Endothelial cell of umbilical vein (primary cell): ENCODE measurements around the gene LONRF2. TPM values are rescaled to one million over a fixed set of nuclear protein-coding genes. Genes with fewer than 3 reads are reported as not detected.

Experiments used
- BruUV-seq: library from RNA; stranded (reverse); fragments of 400-500 nt; replicated peaks from 2 replicates; lab custom pipeline; 2021; lab: Mats Ljungman, UMichigan
- CTCF ChIA-PET: fragments of 300-600, 350-600 bp; sonication (Branson Sonifier 250); formaldehyde crosslinking; loops from one replicate; lab custom pipeline; 2021; ENCODE audit warnings: antibody characterized with exemption, inconsistent platforms; lab: Charles Lee
- POLR2A ChIA-PET: fragments of 300-600, 350-600 bp; sonication (Branson Sonifier 250); formaldehyde crosslinking; loops from one replicate; lab custom pipeline; 2021; ENCODE audit warnings: antibody characterized with exemption, inconsistent platforms; lab: Charles Lee
- DNase-seq: peaks from one replicate; pipeline ENCODE4 v3.0.0-alpha.2; 2011; ENCODE audit warnings: low read depth, low spot score
- FAIRE-seq: peaks from 2 replicates; lab custom pipeline; 2011; peaks lifted over from hg19 to GRCh38; lab: Jason Lieb, UNC
- H2AFZ ChIP-seq: 2 replicates; pipeline ENCODE4 v1.6.0; 2012; ENCODE audit warnings: low read depth, low read length, control low read depth, inconsistent platforms
- H3K27ac ChIP-seq: 2 replicates; pipeline ENCODE4 v1.5.1; 2011; ENCODE audit warnings: low read depth, mild to moderate bottlenecking, control low read depth, low read length, moderate library complexity; ENCODE audit not compliant: insufficient read depth
- H3K27me3 ChIP-seq, 2 experiments: 2 replicates each; pipeline versions ENCODE4 v1.6.0 to v1.6.1; 2011; ENCODE audit warnings: low read length in 2 of 2, mixed read lengths in 1 of 2; ENCODE audit not compliant: control insufficient read depth in 2 of 2, insufficient read depth in 2 of 2
- H3K36me3 ChIP-seq, 2 experiments: 2 replicates in 1 of 2; 3 replicates in 1 of 2; pipeline ENCODE4 v1.5.1; 2011; ENCODE audit warnings: low read length in 2 of 2, mild to moderate bottlenecking in 1 of 2, moderate library complexity in 1 of 2; ENCODE audit not compliant: control insufficient read depth in 2 of 2, insufficient read depth in 2 of 2; ENCODE audit errors: extremely low read depth in 1 of 2
- H3K4me1 ChIP-seq: 3 replicates; pipeline ENCODE4 v1.5.1; 2011; ENCODE audit warnings: mild to moderate bottlenecking, low read length; ENCODE audit not compliant: control insufficient read depth, insufficient read depth; ENCODE audit errors: extremely low read depth
- H3K4me2 ChIP-seq: 2 replicates; pipeline ENCODE4 v1.6.1; 2011; ENCODE audit warnings: low read length, control low read depth, mixed read lengths; ENCODE audit not compliant: insufficient read depth
- H3K4me3 ChIP-seq, 3 experiments: fragments of 200-600 bp in 1 of 3; sonication (generic), shearing (Covaris generic) in 1 of 3; replicated peaks in 1 of 3; 2 replicates each; pipeline ENCODE4 v1.5.1; 2011 to 2016; ENCODE audit warnings: control low read depth in 3 of 3, low read length in 3 of 3, mild to moderate bottlenecking in 2 of 3, inconsistent platforms in 1 of 3, low read depth in 1 of 3, moderate library complexity in 1 of 3; ENCODE audit not compliant: insufficient read depth in 1 of 3
- H3K79me2 ChIP-seq: 2 replicates; pipeline ENCODE4 v1.6.0; 2012; ENCODE audit warnings: low read length, inconsistent platforms; ENCODE audit not compliant: control insufficient read depth, insufficient read depth
- H3K9ac ChIP-seq: replicated peaks from 2 replicates; pipeline ENCODE3; 2011; ENCODE audit warnings: low read length, control low read depth; ENCODE audit not compliant: insufficient read depth; ENCODE audit errors: extremely low read depth
- H3K9me1 ChIP-seq: replicated peaks from 3 replicates; pipeline ENCODE4 v1.6.0; 2011; ENCODE audit warnings: mild to moderate bottlenecking, low read length; ENCODE audit not compliant: control insufficient read depth, insufficient read depth; ENCODE audit errors: extremely low read depth
- H3K9me3 ChIP-seq: replicated peaks from 2 replicates; pipeline ENCODE4 v1.5.1; 2012; ENCODE audit warnings: low read length, inconsistent platforms; ENCODE audit not compliant: control insufficient read depth, insufficient read depth
- H4K20me1 ChIP-seq: replicated peaks from 2 replicates; pipeline ENCODE3; 2011; ENCODE audit warnings: mild to moderate bottlenecking, low read length; ENCODE audit not compliant: control insufficient read depth, insufficient read depth; ENCODE audit errors: extremely low read depth
- CTCF ChIP-seq, 2 donors: IDR thresholded peaks; 1 replicate in 1 of 2; 2 replicates in 1 of 2; pipeline ENCODE4 v1.5.1; 2011; ENCODE audit warnings: low read length in 2 of 2, mild to moderate bottlenecking in 2 of 2, moderate library complexity in 2 of 2, control low read depth in 1 of 2, inconsistent platforms in 1 of 2, low read depth in 1 of 2; ENCODE audit not compliant: insufficient read depth in 1 of 2; ENCODE audit errors: extremely low read depth in 1 of 2
- EZH2 ChIP-seq: IDR thresholded peaks from 2 replicates; pipeline ENCODE4 v1.6.1; 2012; ENCODE audit warnings: borderline replicate concordance, low read depth, mild to moderate bottlenecking, moderate library complexity, low read length, inconsistent platforms; ENCODE audit not compliant: severe bottlenecking
- FOS ChIP-seq: IDR thresholded peaks from 2 replicates; pipeline ENCODE4 v1.6.1; 2011; ENCODE audit warnings: mild to moderate bottlenecking, low read length, moderate library complexity, borderline replicate concordance; ENCODE audit not compliant: insufficient read depth
- JUN ChIP-seq: IDR thresholded peaks from 2 replicates; pipeline ENCODE4 v1.6.1; 2011; ENCODE audit warnings: borderline replicate concordance, low read depth; ENCODE audit not compliant: insufficient read length, insufficient read depth
- MYC ChIP-seq: IDR thresholded peaks from one replicate; pipeline ENCODE4 v1.6.1; 2011; ENCODE audit warnings: mild to moderate bottlenecking, low read depth, low read length
- POLR2A ChIP-seq: IDR thresholded peaks from 2 replicates; pipeline ENCODE4 v1.6.1; 2012; ENCODE audit warnings: low read depth, mild to moderate bottlenecking, control low read depth, low read length
- POLR2AphosphoS5 ChIP-seq: IDR thresholded peaks from 2 replicates; pipeline ENCODE4 v1.6.1; 2012; ENCODE audit warnings: low read depth, mild to moderate bottlenecking, control low read depth, low read length, moderate library complexity; ENCODE audit not compliant: insufficient read depth
- dilution Hi-C: fragments of 300-500 bp; cut with MboI; formaldehyde crosslinking; loops from one replicate; pipeline ENCODE4 v1.15.0; 2019; ENCODE audit warnings: low sequenced_read_pairs; ENCODE audit not compliant: extremely low pct_ligation_motif_present
- intact Hi-C: fragments of 100-400 bp; cut with micrococcal nuclease; formaldehyde crosslinking; loops from one replicate; pipeline ENCODE4 v1.10.0; 2022
- polyA plus RNA-seq, 4 experiments: library from polyadenylated mRNA; depleted of rRNA in 3 of 4; stranded (reverse) in 3 of 4; unstranded in 1 of 4; fragments of >200 nt; gene quantifications; 2 replicates each; pipeline versions ENCODE4 v1.2.1 to v1.2.3, GENCODE V29; 2011 to 2012; ENCODE audit warnings: missing spikeins in 1 of 4
- total RNA-seq: library from RNA; stranded (reverse); gene quantifications from 2 replicates; pipeline ENCODE4 v1.2.3, GENCODE V29; 2021

The LONRF2 gene
- total and polyA plus RNA-seq, 2 donors (not counting 3 experiments of a cell fraction or from before 2014, with no cell fraction given) = 0.03 TPM; not detected in 1

GRCh38 chr2:100273387-100273786, 48.9 kb downstream of the LONRF2 start:
- H3K4me1 ChIP-seq = no peaks in the 10 kb centered on the region
- FAIRE-seq (no peak), DNase-seq (no peak)
- TF ChIP-seq FOS (no peak), CTCF (IDR thresholded peaks at IDR 0.05; ENCODE audit: extremely low read depth in 1 of 2, insufficient read depth in 1 of 2, low read depth in 1 of 2, low read length in 2 of 2) (no peak), POLR2AphosphoS5 (no peak), EZH2 (no peak), MYC (no peak), JUN (no peak), POLR2A (no peak)
- H3K4me2 ChIP-seq = no peak overlapping the region
- BruUV-seq = no TSS peak
- ChIA-PET POLR2A (no interaction called here), CTCF (interaction anchor here (7.0 kb wide), 1 partner anchor 10 kb away, joined by 52 read pairs; no protein-coding TSS in a partner anchor)
- H2AFZ ChIP-seq = no peak overlapping the region
- intact Hi-C loops = no loop called here
- no peaks in the 10 kb centered on the region for H3K36me3 ChIP-seq
- H3K4me3 ChIP-seq = no peak overlapping the region
- no peak overlapping the region for H3K9ac ChIP-seq
- H3K27me3 ChIP-seq = peaks cover 0 to 2% of the 10 kb centered on the region in 2 experiments
- no peaks in the 10 kb centered on the region for H3K9me1 ChIP-seq
- H3K27ac ChIP-seq = no peak overlapping the region
- H3K79me2 ChIP-seq = no peaks in the 10 kb centered on the region
- dilution Hi-C loops = no loop called here
- H3K9me3 ChIP-seq = no peaks in the 10 kb centered on the region
- no peaks in the 10 kb centered on the region for H4K20me1 ChIP-seq
